GM19351 (cell line): ENCODE results near the gene ONECUT3.
"Not testable (repeated sequence)": the region's sequence is repeated elsewhere in the genome, so short reads cannot be mapped to it uniquely, and the experiment has no call there.

Source experiments
- ATAC-seq: cut with Tn5 transposase; IDR thresholded peaks from one replicate; pipeline ENCODE4 v1.9.1; 2021; ENCODE audit warnings: mild to moderate bottlenecking, moderate library complexity; ENCODE audit not compliant: unreplicated experiment

The ONECUT3 gene

GRCh38 chr19:1755467-1756171, 2.3 kb downstream of the ONECUT3 start:
- ATAC-seq, result no peak

DNA sequence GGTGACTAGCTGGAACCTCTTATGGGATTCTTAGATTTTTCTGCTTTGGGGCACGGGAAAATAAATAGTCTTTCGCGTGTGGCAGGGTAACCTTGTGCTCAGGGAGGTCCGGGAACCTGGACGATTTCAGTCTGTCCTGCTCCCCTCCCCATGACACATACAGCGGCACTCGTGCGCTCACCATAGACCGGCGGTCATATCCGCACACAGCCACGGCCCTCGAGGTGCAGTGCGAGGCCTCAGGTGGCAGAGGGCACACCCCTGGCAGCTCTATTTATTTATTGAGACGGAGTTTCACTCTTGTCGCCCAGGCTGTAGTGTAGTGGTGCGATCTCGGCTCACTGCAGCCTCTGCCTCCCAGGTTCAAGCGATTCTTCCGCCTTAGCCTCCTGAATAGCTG, 3.0 kb downstream of the ONECUT3 start:
- no peak for ATAC-seq

DNA sequence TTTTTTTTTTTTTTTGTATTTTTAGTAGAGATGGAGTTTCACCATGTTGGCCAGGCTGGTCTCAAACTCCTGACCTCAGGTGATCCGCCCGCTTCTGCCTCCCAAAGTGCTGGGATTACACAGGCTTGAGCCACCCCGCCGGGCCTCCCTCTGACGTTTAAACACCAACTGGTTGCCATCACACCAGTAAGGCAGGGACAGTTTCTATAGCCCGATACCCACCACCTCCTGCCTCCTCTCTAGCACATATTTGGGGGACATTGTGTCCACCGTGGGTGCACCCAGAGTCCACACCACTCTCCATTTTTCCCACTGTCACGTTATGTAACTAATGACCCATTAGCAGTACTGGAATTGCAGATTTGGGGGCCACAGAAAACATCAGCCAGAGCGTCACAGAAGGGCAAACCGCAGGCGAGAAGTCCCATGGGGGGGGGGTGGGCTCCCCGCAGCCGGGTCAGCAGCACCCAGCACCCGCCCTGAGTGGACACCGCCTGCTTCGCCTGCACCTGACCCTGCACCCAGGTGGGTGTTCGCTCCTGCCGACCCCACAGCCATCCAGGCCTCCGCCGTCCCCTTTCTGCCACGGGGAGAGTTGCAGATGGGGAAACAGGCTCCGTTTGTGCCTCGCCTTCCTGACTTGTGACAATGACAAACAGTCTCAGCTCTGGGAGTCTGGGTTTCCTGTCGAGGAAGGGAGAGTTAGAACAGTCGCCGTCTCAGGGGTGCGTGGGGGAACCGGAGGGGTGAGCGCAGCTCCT, 3.6 kb downstream of the ONECUT3 start:
- no peak for ATAC-seq

- no peak for ATAC-seq
These were observed 4.3 kb downstream of the ONECUT3 start for GRCh38 chr19:1757468-1758230.

DNA sequence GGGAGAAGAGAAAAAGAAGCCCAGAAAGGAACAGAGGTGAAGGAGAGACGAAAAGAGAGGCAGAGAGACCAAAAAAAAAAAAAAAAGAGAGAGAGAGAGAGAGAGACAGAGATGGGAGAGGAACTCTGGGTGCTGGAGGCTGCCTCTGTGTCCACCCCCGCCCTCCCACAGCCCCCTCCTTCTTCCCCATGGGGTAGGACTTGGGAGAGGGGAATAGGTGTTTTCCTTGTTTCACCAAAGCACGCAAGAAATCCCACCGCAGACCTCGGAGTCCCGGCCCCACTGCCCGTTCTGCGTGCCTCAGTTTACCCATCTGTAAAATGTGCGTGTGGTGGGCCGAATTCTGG, 4.9 kb downstream of the ONECUT3 start:
- ATAC-seq, result no peak

DNA sequence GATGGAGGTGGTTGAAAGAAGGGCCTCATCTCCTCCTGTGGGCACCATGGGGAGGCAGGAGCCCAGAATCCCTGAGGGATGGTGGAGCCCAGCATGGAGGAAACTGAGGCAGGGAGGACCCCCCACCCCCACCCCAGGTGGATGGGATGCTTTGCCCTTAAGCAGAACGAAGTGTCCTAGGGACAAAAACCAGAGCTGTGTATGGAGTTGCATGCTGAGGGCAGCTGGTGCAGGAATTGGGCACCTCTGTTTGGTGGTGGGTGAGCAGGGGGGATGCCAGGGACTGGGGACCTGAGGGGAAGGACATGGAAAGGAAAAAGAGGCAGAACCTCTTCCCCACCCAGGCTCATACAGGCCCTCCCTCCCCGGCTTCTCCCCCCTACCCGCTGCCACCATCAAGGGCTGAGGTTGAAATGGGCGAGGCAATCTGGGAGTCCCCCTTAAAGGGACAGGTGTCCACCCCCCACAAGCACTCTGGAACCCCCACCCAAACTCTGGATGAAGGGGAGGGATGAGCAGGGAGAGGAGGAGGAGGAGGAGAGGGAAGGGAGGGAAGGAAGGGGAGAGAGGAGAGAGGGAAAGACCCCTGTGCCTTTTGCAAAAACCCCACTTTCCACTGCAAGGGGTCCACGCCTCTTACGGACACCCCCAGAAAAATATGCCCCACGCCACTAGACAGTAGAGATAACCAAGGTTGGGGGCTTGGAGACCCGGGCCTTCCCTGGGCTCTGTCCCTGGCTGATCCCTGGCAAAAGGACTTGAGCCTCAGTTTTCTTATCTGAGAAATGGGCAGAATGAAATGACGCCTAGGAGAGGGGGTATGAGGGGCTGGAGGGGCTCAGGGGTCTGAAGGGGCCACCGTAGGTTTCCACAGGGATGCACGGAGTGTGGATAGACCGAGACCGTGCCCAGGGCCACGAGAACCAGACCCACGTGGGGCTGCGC, 5.9 kb downstream of the ONECUT3 start:
- ATAC-seq, result no peak

- ATAC-seq, result no peak
These were observed 6.7 kb downstream of the ONECUT3 start for GRCh38 chr19:1760020-1760419.

GRCh38 chr19:1760786-1761527, 7.7 kb downstream of the ONECUT3 start:
- not testable (repeated sequence) for ATAC-seq

- ATAC-seq, result no peak
These were observed 8.4 kb downstream of the ONECUT3 start for GRCh38 chr19:1761528-1762242.

GRCh38 chr19:1762243-1763117, 9.2 kb downstream of the ONECUT3 start:
- no peak for ATAC-seq

DNA sequence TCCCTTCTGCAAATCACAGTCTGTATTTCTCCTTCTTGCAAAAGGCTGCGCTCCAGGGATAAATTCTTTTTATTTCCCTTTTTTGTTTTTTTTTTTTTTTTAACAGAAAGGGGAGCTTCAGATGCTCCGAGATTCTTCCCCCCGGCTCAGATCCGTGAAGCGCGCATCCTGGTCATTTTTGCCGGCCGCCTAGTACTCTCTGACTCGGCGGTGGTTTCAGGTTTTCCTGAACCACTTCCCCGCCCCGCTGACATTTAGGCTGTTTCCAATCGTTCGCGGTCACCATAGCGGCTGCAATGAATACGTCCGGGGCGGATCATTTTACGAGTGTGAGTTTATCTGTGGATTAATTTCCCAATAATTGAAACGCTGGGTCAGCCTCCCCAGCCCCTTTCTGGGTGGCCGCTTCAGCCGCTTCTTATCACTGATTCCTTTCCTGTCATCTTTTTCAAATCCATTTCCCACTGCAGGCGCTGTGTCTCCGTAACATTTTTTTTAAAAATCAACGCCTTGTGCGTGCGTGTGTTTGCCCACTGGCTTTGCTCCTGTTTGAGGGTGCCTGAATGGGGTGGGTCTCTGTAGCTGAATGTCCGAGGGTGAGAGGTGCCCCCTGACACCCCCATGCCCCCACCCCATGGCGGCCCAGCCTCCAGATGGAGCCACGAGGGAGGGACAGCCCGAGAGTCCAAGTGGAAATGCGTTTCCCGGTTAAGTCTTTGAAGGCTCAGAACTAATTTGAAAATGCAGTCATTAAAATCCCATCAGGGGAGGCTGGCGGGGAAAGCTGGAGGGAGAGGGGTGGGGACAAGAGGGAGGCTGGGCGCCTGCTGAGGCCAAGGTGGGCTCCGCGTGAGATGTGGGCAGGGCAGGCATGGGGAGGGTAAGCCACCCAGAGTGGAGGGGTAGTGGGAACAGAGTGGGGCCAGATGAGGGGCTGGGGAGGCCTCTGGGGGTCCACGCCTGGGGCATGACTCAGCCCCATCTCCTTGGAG, 10.6 kb downstream of the ONECUT3 start:
- ATAC-seq, result no peak

DNA sequence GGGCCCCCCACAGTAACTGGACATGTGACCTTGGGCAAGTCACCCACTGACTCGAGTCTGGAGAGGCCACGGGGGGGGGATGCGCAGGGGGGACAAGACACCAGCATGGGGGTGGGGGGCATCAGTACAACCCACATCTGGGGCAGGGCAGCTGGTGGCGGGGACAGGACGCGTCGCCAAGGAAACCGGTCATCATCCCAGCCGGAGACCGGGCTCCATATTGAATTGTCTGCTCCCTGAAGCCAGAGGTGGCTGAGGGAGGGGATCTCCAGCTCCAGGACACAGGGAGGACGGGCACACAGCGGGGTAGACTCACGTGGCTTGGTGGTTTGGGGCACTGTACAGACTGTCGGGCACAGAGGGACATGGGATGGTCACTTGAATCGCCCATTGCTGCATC, 11.4 kb downstream of the ONECUT3 start:
- ATAC-seq, result no peak

DNA sequence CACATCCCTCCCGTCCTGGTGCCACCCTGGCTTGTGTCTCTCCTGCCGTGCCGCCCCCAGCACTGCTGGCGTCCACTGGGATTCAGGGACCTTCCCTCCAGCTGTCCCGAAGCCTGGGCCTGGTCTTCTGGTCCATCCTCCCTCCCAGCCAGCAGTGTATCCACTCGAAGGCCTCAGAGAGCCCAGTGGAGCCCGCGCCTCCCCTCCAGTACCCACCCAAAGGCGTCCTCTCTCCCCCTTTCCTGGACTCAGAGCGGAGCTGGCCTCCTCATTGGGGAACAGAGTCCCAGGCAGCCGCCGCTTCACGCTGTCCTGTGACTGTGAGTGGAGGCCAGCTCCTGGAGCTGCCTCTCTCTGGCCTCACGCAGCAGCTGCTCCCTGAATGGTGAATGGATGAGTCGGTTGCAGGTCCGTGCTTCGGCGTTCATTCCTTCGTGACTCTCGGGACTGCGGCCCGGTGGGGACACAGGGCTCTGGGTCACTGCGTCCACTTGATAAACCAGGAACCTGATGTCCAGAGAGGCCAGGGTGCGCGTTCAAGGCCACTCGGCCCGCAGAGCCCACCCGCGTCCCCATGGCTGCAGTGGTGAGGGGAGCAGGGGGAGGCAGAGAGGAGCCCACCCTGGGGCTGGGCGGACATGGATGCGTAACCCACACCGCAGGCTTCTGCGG, 12.1 kb downstream of the ONECUT3 start:
- no peak for ATAC-seq

- ATAC-seq, result no peak
These were observed 12.8 kb downstream of the ONECUT3 start for GRCh38 chr19:1765904-1766799.

GRCh38 chr19:1766800-1767352, 13.6 kb downstream of the ONECUT3 start:
- ATAC-seq, result no peak
